ENCODE measurements around the gene PHACTR1. TPM values are rescaled to one million over a fixed set of nuclear protein-coding genes. Genes with fewer than 3 reads are reported as not detected.
"Not testable (repeated sequence)": the region's sequence is repeated elsewhere in the genome, so short reads cannot be mapped to it uniquely, and the experiment has no call there.

PHACTR1 gene
- total RNA-seq = 5.8 and 7.0 TPM in 2 replicates

DNA sequence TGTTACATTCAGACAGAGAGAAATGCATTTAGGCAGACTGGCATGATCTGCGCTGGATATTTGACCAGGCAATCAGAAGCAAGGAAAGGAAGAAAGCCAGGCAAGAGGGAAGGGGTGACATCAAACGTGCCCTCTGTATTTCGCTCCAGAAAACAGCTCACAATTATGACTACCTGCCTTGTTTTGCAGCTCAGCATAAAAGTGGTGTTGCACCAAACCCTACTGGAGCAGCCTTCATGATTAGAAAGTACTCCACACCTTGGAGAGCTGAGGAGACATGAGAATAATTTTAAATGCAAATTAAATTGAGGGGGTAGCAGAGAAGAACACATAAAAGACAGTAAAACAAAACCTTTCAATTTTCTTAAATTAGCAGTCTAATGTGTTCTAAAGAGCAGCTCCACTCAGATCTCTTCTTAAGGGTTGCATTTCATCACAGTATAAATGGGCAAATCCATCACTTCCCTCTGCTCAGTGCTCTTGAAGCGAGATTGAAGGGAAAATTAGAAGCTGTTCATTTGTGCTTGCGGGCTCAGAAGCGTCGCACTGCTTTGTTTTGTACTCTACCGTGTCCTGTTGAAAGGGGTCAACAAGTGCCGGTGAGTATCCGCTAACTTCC lies at the start of gene PHACTR1:
TSS of gene PHACTR1 (plus strand) at position 470 of the 619 bp plus-strand sequence.
- no peak for DNase-seq (ENCODE audit: low read depth, low spot score)

DNA sequence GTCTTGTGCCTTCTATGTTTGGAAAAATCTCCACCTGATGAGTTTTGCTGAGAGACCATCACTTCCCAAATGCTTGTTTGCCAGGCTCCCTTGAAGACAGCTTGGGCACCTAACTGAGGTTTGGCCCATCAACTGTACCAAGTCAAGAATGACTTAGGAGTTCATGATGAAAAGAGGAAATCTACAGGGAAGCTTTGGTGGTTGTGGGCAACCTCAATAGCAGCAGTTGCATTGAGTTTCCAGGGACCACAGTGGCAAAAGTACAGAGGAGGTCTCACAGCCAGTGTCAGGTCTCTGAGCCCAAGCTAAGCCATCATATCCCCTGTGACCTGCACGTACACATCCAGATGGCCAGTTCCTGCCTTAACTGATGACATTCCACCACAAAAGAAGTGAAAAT lies 49.7 kb upstream of the PHACTR1 start:
- no peak for DNase-seq (ENCODE audit: low read depth, low spot score)

DNA sequence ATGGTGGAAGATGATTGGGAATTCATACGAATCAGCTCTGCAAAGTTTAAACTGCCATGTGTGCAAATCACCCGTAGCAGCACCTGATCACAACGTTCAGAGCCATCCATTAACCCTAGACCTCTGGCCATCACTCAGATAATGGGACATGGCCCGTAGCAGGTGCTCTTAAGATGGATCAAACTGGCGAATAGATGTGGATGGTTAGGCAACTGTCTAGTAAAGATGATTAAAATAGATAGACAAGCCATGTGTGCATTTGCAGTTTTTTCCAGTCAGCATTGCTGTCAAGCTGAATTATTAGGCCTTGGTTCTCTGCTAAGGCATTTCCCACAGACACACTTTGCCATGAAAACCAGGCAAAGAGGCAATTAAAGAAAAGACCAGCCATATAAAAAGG lies 40.6 kb upstream of the PHACTR1 start:
- DNase-seq (ENCODE audit: low read depth, low spot score) = no peak

DNA sequence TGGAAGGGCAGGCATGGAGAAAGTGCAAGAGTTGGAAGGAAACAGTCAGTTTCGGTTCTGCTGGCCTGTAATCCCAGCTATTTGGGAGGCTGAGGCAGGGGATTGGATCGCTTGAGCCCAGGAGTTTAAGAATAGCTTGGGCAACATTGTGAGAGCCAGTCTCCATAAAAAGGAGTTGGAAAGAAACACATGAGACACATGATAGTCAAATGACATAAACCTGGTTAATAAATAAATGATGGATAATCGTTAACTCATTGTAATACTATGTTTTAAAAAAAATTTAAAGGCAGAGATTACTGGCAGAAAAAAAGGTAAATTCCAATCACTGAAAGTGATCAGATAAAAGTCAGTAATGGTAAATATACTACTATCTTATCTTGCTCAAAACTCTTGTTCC lies 37.2 kb upstream of the PHACTR1 start:
- no peak for DNase-seq (ENCODE audit: low read depth, low spot score)

DNA sequence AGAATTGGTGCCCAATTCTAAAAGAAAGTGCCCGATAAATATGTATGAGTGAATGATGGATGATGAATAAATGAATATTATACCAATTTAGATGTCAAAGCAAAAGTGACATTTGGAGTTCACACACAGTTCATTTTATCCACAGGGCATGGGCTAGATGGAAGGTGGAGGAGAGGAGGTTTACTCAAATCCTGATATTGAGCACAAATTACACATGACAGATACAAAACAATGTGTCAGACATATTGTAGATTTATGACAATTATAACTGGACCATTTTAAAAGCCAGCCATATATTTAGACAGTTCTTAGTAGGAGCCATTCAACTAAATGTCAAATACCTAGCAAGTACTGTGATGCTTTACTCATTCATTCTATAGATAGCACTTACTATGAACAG lies 23.4 kb upstream of the PHACTR1 start:
- DNase-seq (ENCODE audit: low read depth, low spot score) = no peak

DNA sequence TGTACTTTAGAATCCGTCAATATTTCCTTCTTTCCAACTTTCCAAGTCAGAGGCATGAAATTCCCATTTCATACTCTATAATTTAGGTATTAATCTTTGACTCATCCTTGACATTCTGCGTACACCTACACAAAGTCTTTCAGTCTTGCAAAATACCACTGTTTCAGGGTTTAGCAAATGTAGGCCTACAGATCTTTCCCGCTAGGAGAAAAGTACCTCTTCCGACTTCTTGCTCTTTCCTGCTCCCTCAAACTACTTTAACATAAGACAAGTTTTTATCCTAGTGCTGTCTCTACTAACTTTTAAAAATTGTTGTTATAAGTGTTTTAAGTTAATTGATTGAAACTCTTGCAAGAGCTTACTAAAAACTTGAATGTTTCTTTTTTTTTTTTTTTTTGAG lies 18.3 kb upstream of the PHACTR1 start:
- no peak for DNase-seq (ENCODE audit: low read depth, low spot score)

DNA sequence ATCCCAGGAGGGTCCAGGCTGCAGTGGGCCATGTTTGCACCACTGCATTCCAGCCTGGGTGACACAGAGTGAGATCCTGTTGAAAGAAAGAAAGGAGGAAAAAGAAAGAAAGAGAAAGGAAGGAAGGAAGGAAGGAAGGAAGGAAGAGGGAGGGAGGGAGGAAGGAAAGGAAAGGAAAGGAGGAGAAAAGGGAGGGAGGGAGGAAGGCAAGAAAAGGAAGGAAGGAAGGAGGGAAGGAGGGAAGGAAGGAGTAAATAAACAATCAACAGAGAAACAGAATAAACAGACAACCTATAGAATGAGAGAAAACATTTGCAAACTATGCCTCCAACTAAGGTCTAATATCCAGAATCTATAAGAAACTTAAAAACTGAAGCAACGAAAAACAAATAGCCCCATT lies 11.6 kb upstream of the PHACTR1 start:
- no peak for DNase-seq (ENCODE audit: low read depth, low spot score)

DNA sequence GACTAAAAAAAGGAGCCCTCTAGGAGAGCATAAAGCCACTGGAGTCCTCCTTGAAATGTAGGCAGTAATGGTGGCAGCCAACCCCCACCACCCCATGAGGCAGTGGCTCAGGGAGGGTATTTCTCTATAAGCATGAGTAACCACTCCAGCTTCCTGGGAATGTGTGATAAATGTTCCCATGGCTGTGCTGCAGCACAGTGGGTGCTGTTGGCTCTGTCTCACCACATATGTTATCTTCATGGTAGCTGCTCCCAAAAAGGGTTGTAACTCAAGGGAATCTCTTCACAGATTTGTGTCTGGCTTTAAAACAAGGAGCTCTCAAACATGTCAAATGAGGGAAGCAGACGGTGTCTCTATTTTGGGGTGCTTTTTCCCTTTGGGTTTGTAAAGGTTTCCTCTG lies 7.5 kb upstream of the PHACTR1 start:
- DNase-seq (ENCODE audit: low read depth, low spot score) = no peak

DNA sequence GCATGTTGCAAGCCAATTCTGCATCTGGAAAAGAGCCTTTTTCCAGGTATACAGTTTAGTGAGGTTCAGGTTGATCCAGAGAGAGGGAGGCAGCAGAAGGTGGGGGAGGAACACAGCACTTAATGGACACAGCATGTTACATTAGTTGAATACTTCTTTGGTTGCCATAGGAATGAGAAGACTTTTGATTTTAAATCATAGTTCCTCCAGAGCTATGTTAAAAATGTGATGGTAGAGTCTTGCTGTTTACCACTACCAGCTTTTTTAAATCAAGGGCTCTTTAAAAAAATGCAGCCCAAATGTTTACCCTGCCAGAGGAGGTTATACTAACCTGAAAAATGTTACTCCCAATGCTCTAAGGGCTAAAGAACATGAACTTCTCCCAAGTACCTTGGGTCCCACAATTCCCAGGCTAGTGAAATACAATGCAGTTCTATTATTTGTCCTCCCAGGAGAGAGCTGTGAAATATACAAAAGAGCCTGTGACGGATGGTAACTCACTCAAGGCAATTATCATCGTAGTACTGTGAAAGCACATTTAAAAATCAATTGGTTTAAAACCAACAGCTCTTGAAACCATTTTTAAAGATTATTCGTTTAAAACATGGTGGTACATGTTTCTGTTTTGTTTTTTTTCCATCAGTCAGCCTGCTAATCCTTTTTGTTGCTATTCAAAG lies 6.9 kb upstream of the PHACTR1 start:
- no peak for DNase-seq (ENCODE audit: low read depth, low spot score)

DNA sequence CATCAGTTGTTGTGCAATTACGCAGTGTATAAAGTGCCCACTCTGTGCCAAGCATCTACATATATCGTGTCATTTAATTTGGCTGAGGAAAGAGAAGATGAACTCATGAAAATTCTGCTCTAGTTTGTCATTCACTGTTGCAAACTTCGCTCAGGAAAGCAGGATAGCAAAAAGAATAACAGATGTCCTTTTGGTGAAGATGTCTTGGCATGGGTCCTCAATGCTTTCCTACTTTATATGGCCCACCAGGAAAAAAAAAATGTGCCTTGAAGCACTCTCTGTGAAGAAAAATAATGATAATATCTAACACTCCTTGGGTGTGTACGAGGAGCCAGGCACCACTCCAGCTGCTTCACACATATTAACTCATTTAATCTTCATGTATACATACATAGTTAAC lies 5.6 kb upstream of the PHACTR1 start:
- no peak for DNase-seq (ENCODE audit: low read depth, low spot score)

DNA sequence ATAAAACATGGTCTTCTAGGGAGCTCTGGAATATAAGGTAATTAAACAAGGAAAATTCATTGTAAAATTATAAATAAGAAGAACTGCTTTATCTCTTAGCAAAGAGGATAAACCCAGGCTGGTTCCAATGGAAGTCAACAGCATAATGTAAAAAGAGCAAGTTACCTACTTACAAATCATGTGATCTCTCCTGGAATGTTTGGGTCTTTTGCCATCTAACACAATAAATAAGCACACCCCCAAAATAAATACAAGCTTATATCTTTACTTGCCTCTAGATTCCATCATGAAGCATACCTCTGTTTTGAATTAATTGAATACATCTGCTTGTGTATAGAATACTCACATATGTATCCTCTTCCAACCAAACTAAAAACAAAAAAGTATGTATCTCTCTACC lies 2.5 kb upstream of the PHACTR1 start:
- no peak for DNase-seq (ENCODE audit: low read depth, low spot score)

DNA sequence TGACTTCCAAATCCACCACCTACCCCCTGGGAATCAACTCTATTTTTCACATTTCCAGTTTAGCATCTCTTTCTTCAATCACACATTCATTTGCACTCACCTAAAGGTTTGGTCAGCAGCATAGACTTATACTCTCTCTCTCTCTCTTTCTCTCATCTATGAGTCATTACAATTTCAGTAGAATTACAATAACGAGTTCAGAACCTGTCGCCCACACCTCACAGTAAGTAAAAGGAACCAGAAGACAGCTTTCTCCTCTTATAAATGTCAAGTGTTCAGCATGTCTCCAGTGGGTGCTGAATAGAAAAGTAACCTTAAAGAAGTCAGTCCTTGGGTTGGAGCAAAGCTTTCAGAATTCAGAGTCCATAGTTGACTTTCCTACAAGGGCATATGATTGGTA lies 1.1 kb upstream of the PHACTR1 start:
- no peak for DNase-seq (ENCODE audit: low read depth, low spot score)

DNA sequence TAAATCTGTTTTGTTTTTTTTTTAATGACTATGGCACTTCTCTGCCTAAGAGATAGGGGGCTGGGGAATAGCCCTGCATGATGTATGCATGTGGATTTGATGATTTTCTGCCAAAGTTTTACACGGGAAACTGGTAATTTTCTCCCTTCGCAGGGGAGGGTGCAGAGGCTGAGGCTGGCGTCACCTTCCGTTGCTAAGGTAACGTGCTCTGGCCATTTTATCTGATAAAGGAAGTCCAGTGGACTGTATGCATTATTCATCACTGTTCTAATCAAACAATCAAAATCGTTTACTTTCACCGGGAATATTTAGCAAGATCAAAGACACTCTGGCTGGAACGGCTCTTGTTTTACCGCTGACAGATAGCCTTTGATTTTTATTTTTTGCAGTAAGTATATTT lies 789 bp downstream of the PHACTR1 start:
- DNase-seq (ENCODE audit: low read depth, low spot score) = no peak

DNA sequence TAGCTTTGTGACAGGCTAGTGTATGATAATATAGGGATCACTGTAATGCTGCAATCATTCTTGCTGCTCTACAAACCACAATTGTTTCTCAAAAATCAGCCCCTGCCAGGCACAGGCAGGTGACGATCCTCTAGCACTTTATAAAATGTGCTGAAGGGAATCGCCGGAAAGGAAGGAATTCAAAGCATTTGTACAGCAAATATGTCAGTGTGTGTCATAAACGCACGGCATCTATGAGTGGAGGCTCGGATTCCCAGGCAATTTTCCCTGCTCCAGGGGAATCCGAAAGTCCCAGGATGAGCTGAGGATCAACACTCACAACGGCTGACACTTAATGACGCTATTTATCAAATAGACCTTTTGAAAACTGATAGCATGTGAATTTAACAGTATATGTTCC lies 1.4 kb downstream of the PHACTR1 start:
- no peak for DNase-seq (ENCODE audit: low read depth, low spot score)

DNA sequence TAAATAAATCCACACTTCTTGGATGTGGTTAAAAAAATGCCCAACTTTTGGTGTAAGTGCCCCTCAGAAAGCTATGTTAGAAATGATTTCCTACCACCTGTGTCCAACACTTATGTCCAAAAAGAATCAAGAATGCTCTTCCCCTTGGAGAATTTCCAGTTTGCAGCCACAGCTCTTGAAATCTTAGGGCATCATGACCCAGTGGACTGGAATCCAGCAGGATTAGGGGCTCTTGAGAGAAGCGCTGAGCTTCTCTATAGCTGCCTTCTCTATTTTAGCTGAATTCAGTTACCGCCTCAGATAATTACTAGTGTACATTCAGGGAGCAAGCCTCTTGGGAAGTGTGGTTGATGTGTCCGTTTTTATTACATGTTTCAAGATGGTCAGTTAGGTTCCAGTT lies 2.5 kb downstream of the PHACTR1 start:
- DNase-seq (ENCODE audit: low read depth, low spot score) = no peak

DNA sequence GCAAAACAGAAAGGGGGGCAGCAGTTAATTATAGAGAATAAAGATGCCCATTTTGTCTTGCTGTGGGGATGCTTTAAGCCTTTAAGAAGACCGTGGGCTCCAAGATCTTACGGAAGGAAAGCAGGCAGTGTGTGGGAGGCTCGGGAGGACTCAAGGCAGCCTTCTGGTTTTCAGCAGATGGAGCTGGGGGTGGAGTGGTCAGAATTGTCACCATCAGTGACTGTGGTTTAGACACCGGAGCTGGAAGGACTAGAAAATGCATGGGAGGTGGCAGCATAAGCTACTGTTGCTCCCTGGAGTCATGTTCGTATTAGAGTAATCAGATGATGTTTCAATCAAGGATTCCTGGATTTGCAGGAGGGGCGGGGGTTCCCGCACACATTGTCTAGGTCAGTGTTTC lies 3.7 kb downstream of the PHACTR1 start:
- DNase-seq (ENCODE audit: low read depth, low spot score) = no peak

DNA sequence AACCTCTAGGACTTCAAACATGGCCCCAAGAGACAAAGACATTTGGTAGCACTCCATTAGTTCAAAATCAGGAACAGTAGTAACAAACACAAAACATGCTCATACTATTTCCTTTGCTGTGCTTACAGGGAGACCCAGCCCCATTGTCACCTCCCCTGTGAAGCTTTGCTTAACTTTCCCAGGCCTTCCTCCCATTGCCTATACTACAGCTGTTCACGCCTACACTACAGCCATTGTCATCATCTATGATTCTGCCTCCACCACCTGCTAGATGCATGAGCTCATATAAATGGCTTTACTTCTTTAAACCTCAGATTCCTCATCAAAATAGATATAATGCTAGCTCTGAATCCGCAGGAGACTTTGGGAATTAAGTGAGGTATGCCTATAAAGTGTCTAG lies 8.7 kb downstream of the PHACTR1 start:
- DNase-seq (ENCODE audit: low read depth, low spot score) = no peak

DNA sequence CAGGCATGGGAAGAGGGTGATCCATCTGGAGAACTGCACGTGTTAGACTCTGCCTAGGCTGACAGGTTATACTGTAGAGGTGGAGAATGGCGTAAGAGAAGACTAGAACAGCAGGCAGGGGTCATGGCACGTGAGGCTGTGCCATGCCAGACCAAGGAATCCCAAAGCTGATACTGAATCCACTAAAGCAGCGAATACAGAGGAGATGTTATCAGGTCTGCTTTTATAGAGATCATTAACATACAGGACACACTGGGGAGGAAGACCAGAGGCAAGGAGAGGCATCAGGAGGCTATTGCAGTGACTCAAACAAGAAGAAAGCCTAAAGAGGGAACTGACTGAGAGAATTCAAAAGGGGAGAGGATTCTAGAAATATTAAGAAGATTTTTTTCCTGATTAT lies 12.9 kb downstream of the PHACTR1 start:
- DNase-seq (ENCODE audit: low read depth, low spot score) = no peak

DNA sequence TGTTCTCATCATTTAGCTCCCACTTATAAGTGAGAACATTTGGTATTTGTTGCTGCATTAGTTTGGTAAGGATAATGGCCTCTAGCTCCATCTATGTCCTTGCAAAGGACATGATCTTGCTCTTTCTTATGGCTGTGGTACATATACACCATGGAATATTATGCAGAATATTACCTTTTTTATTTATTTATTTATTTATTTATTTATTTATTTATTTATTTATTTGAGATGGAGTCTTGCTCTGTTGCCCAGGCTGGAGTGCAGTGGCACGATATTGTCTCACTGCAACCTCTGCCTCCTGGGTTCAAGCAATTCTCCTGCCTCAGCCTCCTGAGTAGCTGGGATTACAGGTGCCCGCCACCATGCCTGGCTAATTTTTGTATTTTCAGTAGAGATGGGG lies 14.2 kb downstream of the PHACTR1 start:
- not testable (repeated sequence) for DNase-seq (ENCODE audit: low read depth, low spot score)

DNA sequence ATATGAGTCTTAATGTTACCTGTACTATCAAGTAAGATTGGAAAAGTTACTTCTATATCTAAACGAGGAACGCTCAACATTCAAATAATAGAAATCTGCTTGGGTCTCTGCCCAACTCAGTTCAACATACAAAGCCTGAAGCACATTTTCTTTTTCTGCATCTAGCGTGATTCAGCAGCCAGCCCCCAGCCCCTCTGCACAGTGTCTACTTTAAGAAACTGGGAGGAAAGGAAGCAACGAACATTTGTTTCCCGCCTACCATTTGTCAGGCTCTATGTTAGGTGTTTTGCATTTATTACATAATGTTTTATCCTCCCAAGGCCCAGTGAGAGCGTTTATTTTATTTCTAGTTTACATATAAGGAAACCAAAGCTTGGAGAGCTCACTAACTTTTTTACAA lies 17.3 kb downstream of the PHACTR1 start:
- no peak for DNase-seq (ENCODE audit: low read depth, low spot score)

DNA sequence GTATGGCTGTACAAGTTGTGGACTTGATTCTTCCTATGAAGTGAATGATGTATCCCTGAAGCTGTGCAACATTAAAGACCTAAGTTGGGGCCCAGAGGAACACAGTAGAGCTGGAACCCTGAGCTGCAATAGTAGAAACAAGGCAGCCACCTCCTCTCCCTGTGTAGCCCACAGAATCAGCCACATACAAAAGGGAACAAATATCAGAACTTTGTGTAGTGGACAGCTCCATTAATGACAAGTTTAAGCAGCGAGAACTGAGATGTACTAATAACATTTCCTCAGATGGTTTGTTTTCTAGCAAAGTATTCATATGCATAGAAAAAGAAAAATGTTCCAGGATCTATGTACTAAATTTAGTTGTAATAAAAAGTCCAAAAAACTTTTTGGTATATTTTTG lies 19.2 kb downstream of the PHACTR1 start:
- no peak for DNase-seq (ENCODE audit: low read depth, low spot score)

DNA sequence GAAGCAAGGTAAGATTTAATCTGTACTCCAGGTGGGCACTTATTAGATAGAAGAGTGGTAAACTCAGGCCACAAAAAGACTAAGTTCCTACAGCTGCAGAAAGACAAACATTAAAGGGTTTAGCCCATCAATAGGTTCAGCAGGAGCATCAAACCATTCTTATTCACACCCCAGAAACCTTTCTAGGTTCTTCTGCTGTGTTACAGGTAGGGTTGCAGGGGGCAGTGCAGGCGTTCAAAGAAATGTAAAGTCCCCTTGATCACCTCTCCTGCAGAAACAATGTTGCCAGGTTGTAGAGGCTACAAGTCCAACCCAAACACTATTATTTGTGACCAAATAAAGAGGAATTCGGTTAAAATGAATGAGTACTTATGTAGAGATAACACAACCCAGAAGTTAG lies 31.8 kb downstream of the PHACTR1 start:
- no peak for DNase-seq (ENCODE audit: low read depth, low spot score)

DNA sequence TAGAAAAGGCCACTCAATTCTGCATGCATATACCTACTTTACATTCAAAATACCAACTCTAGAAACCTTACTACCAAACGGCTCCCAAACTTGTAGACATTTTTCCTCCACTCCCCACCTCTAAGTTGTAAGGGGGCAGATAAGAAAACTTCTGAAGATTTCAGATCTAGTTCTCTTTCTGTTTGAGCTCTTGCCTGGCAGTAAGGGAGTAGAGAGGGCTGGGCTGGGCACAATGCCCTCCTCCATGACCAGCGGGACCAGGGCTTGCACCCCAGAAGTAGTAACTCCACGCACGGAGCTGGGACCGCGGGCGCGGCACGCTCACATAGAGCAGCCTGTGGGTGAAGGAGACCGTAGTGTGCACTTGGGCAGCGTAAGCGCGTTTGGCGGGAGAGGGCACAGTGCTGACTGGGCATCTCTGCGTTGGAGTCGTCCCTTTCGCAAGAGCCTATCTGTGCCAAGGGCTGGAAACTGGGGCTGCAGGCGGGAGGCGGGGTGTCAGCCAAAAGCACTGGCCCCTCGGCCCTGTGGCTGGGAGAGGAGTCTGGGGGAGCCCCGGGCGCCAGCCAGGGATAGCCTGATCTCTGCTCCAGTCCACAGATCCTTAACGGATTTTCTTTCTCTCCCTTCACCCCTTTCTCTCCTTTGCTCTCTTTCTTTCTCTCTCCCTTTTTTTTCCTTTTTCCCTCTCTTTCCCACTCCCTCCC lies 32.4 kb downstream of the PHACTR1 start:
- DNase-seq (ENCODE audit: low read depth, low spot score) = no peak

All from pulmonary artery endothelial cell (primary cell).